Measurements from ENCODE around the gene SCP2. TPM values are rescaled to one million over a fixed set of nuclear protein-coding genes. Genes with fewer than 3 reads are reported as not detected.

The SCP2 gene
- total RNA-seq, 2 experiments from 2014 or later, result 63.9 to 75.5 TPM

GRCh38 chr1:53086491-53087070 is 159.5 kb downstream of the SCP2 start:
- TF ChIP-seq EZH2phosphoT487 (IDR thresholded peaks at IDR 0.05; ENCODE audit: borderline replicate concordance, low read depth, low read length) (no peak), CTCF (conservative IDR thresholded peaks at IDR 0.05; ENCODE audit: low read length) (no peak)
- ChIA-PET POLR2A (no interaction called here), CTCF (ENCODE audit: unreplicated experiment) (no interaction called here)
- Histone ChIP-seq H3K4me2 (ENCODE audit: low read length) (no peak overlapping the region), H3K4me3 (ENCODE audit: low read depth, low read length, poor library complexity, severe bottlenecking) (no peak overlapping the region), H3K4me1 (ENCODE audit: insufficient read depth, low read length, poor library complexity, severe bottlenecking) (no peaks in the 10 kb centered on the region), H4K20me1 (ENCODE audit: insufficient read depth, low read length) (no peaks in the 10 kb centered on the region), H3K9me2 (ENCODE audit: insufficient read depth, low read length) (no peaks in the 10 kb centered on the region), H2AFZ (ENCODE audit: low read length) (no peak overlapping the region), H3K36me3 (ENCODE audit: insufficient read depth, low read length) (no peaks in the 10 kb centered on the region), H3K27ac (ENCODE audit: low read depth, low read length, poor library complexity, severe bottlenecking) (no peak overlapping the region), H3K9me3 (ENCODE audit: low read length) (no peaks in the 10 kb centered on the region), H3K79me2 (ENCODE audit: insufficient read depth, low read depth, low read length) (no peaks in the 10 kb centered on the region)
- no TSS peak for BruUV-seq (replicated peaks)
- no peak for DNase-seq (ENCODE audit: low spot score)
- intact Hi-C loops (cut with micrococcal nuclease; ENCODE audit: unreplicated experiment), result no loop called here

- Histone ChIP-seq H3K4me2 (ENCODE audit: low read length) (no peak overlapping the region), H3K4me3 (ENCODE audit: low read depth, low read length, poor library complexity, severe bottlenecking) (no peak overlapping the region), H3K79me2 (ENCODE audit: insufficient read depth, low read depth, low read length) (no peaks in the 10 kb centered on the region), H3K9me3 (ENCODE audit: low read length) (no peaks in the 10 kb centered on the region), H3K4me1 (ENCODE audit: insufficient read depth, low read length, poor library complexity, severe bottlenecking) (no peaks in the 10 kb centered on the region), H4K20me1 (ENCODE audit: insufficient read depth, low read length) (no peaks in the 10 kb centered on the region), H3K27ac (ENCODE audit: low read depth, low read length, poor library complexity, severe bottlenecking) (no peak overlapping the region), H3K9me2 (ENCODE audit: insufficient read depth, low read length) (no peaks in the 10 kb centered on the region), H3K36me3 (ENCODE audit: insufficient read depth, low read length) (no peaks in the 10 kb centered on the region), H2AFZ (ENCODE audit: low read length) (no peak overlapping the region)
- intact Hi-C loops (cut with micrococcal nuclease; ENCODE audit: unreplicated experiment), result no loop called here
- no TSS peak for BruUV-seq (replicated peaks)
- ChIA-PET POLR2A (no interaction called here), CTCF (ENCODE audit: unreplicated experiment) (interaction anchor here (0.5 kb wide), 1 partner anchor 1332 kb away, joined by 4 read pairs; no protein-coding TSS in a partner anchor)
- TF ChIP-seq EZH2phosphoT487 (IDR thresholded peaks at IDR 0.05; ENCODE audit: borderline replicate concordance, low read depth, low read length), result no peak
- TF ChIP-seq CTCF (conservative IDR thresholded peaks at IDR 0.05; ENCODE audit: low read length), result no peak
- DNase-seq (ENCODE audit: low spot score), result no peak
Measured at GRCh38 chr1:53087332-53088285, 160.5 kb downstream of the SCP2 start.

Measured in OCI-LY7 (cell line).